Thyroid gland (tissue), 4 donors: ENCODE results near the gene COL19A1. TPM values are rescaled to one million over a fixed set of nuclear protein-coding genes. Genes with fewer than 3 reads are reported as not detected.
"Not testable (repeated sequence)": the region's sequence is repeated elsewhere in the genome, so short reads cannot be mapped to it uniquely, and the experiment has no call there.

Source experiments
- DNase-seq, 2 donors: peaks; one replicate each; pipeline ENCODE4 v3.0.0-alpha.2; 2019
- H3K27ac ChIP-seq, 3 donors: fragments of 200-600 bp; sonication (generic); 1 replicate in 2 of 3; 2 replicates in 1 of 3; pipeline ENCODE4 v1.5.1; 2016 to 2019; ENCODE audit warnings: mild to moderate bottlenecking in 1 of 3, moderate library complexity in 1 of 3
- H3K27me3 ChIP-seq: fragments of 200-600 bp; sonication (generic); one replicate; pipeline ENCODE4 v1.5.1; 2019
- H3K36me3 ChIP-seq, 2 donors: fragments of 200-600 bp; sonication (generic); one replicate each; pipeline ENCODE4 v1.5.1; 2016 to 2019
- H3K4me1 ChIP-seq, 2 donors: fragments of 200-600 bp; sonication (generic); one replicate each; pipeline ENCODE4 v1.5.1; 2017 to 2019
- H3K4me3 ChIP-seq, 3 donors: fragments of 200-600 bp; sonication (generic); replicated peaks in 1 of 3; 1 replicate in 2 of 3; 2 replicates in 1 of 3; pipeline ENCODE4 v1.5.1; 2016; ENCODE audit warnings: mild to moderate bottlenecking in 1 of 3
- H3K9me3 ChIP-seq: fragments of 200-600 bp; sonication (generic); one replicate; pipeline ENCODE4 v1.5.1; 2017
- POLR2A ChIP-seq, 2 donors: fragments of 450-650 bp; IDR thresholded peaks; one replicate each; pipeline ENCODE4 v1.6.1; 2017; ENCODE audit warnings: antibody characterized with exemption in 2 of 2, mild to moderate bottlenecking in 2 of 2, moderate library complexity in 1 of 2
- WGBS, 2 donors: methylation state at CpG; one replicate each; pipeline ENCODE4 v1.1.5; 2017; 5-methylcytosine and 5-hydroxymethylcytosine counted together
- intact Hi-C: fragments of 100-400 bp; cut with DNase I; formaldehyde crosslinking; loops from one replicate; pipeline ENCODE4 v1.15.1; 2023
- total RNA-seq, 4 donors: library from RNA; depleted of rRNA; stranded (reverse); fragments of >200 nt; gene quantifications; one replicate each; pipeline ENCODE4 v1.2.3, GENCODE V29; 2016
- TF ChIP-seq, protein P1 (sequence below), 6 experiments: fragments of 200-600 bp in 3 of 6; fragments of 450-650 bp in 3 of 6; sonication (generic) in 3 of 6; IDR thresholded peaks; one replicate each; pipeline ENCODE4 v1.5.1; 2016 to 2019; ENCODE audit warnings: antibody characterized with exemption in 6 of 6, mild to moderate bottlenecking in 2 of 6, inconsistent platforms in 1 of 6, moderate library complexity in 1 of 6

Gene COL19A1
- total RNA-seq, 4 donors from 2014 or later = not detected

DNA sequence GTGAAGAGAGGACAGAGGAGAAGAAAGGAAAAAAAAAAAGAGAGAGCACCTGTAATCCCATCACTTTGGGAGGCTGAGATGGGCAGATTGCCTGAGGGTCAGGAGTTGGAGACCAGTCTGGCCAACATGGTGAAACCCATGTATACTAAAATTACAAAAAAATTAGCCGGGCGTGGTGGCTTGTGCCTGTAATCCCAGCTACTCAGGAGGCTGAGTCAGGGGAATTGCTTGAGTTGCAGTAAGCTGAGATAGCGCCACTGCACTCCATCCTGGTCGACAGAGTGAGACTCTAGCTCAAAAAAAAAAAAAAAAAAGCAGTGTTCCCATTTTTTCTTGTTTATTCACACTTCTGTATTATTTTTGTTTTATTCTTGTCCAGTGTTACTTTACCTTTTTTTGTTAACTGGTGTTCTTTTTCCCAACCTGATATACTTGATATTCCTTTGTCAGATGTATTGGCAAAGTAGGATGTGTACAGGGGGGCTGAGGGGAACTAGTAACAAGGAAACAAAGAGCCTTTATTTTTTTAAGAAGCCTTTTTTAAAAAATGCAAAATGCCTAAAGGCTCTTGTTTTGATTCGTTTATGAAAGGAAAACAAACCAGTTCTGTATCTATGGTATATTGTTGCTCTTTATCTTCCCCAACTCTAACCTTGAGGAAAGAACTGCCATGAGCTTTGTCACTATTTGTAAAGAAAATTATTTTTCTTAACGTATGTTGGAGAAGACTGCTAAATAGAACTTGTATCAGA, 22.3 kb downstream of the COL19A1 start:
- no peak overlapping the region for H3K4me3 ChIP-seq
- no peaks in the 10 kb centered on the region for H3K27me3 ChIP-seq
- intact Hi-C loops = no loop called here
- 86 to 88% methylated on average over 6 of the region's 6 CpGs for WGBS, 2 donors
- no peaks in the 10 kb centered on the region for H3K9me3 ChIP-seq
- no peak overlapping the region for H3K27ac ChIP-seq
- no peaks in the 10 kb centered on the region for H3K36me3 ChIP-seq
- TF ChIP-seq, protein P1, sequence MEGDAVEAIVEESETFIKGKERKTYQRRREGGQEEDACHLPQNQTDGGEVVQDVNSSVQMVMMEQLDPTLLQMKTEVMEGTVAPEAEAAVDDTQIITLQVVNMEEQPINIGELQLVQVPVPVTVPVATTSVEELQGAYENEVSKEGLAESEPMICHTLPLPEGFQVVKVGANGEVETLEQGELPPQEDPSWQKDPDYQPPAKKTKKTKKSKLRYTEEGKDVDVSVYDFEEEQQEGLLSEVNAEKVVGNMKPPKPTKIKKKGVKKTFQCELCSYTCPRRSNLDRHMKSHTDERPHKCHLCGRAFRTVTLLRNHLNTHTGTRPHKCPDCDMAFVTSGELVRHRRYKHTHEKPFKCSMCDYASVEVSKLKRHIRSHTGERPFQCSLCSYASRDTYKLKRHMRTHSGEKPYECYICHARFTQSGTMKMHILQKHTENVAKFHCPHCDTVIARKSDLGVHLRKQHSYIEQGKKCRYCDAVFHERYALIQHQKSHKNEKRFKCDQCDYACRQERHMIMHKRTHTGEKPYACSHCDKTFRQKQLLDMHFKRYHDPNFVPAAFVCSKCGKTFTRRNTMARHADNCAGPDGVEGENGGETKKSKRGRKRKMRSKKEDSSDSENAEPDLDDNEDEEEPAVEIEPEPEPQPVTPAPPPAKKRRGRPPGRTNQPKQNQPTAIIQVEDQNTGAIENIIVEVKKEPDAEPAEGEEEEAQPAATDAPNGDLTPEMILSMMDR (IDR thresholded peaks at IDR 0.05) = no peak
- TF ChIP-seq POLR2A (IDR thresholded peaks at IDR 0.05) = no peak
- no peaks in the 10 kb centered on the region for H3K4me1 ChIP-seq
- no peak for DNase-seq

DNA sequence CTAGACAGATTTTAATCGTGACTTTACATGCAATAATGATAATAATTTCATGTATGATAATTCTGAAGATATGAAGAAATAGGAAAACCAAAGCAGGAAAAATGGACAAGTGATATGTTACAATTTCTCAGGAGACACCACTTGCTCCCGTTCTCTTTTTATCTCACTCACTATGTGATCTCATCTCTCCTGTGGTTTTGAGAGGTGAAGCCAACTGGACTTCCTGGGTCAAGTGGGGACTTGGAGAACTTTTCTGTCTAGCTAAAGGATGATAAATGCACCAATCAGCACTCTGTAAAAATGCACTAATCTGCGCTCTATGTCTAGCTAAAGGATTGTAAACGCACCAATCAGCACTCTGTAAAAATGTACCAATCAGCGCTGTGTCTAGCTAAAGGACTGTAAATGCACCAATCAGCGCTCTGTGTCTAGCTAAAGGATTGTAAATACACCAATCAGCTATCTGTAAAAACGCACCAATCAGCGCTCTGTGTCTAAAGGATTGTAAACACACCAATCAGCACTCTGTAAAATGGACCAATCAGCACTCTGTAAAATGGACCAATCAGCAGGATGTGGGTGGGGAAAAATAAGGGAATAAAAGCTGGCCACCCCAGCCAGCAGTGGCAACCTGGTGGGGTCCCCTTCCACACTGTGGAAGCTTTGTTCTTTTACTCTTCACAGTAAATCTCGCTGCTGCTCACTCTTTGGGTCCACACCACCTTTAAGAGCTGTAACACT, 23.0 kb downstream of the COL19A1 start:
- H3K4me1 ChIP-seq, DNase-seq, H3K4me3 ChIP-seq, intact Hi-C loops, H3K27ac ChIP-seq, H3K9me3 ChIP-seq, H3K36me3 ChIP-seq, H3K27me3 ChIP-seq: not testable (repeated sequence)
- WGBS, 2 donors = 92 to 93% methylated on average over 9 of the region's 9 CpGs

DNA sequence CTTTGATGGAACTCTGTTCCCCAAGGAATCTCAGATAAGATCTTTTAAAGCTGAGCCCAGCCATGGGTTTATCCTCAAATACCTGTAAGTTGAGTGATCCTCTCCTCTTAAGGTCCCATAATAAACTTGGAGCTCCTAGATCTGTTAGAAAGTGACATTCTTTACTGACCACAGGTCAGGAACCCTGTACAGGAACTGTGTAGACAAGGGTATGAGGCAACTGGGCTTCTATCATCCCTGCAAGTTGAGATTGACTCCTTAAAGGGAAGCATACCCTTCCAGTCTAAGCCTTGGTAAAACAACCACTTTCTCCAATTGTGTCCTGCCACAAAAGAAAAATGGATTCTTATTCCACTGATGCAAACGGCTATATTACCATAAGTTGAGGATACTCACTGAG, 26.2 kb downstream of the COL19A1 start:
- WGBS, 2 donors = 76 to 82% methylated on average over 1 of the region's 1 CpG
- H3K4me3 ChIP-seq, H3K9me3 ChIP-seq, H3K27me3 ChIP-seq, H3K36me3 ChIP-seq, DNase-seq, intact Hi-C loops, H3K4me1 ChIP-seq, H3K27ac ChIP-seq: not testable (repeated sequence)

DNA sequence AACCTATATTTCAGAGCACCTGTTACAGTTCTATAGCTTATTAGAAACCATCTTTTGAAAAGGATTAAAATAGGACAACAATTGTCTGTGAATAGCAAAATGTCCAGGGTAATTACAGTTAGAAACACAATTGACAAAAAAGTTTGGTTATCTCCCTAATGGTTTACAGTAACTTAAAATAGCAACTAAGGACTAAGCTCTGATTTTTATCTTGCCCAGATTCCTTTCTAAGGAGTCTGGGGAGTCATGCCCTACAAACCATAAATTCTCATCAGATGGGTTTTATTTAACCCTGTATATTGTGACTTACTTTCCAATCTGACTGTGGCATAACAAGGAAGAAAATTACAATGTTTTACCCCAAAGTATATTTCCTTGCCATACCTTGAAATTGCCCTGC, 26.9 kb downstream of the COL19A1 start:
- DNase-seq, H3K4me1 ChIP-seq, H3K27me3 ChIP-seq, H3K9me3 ChIP-seq, H3K27ac ChIP-seq, intact Hi-C loops, H3K4me3 ChIP-seq, H3K36me3 ChIP-seq: not testable (repeated sequence)

DNA sequence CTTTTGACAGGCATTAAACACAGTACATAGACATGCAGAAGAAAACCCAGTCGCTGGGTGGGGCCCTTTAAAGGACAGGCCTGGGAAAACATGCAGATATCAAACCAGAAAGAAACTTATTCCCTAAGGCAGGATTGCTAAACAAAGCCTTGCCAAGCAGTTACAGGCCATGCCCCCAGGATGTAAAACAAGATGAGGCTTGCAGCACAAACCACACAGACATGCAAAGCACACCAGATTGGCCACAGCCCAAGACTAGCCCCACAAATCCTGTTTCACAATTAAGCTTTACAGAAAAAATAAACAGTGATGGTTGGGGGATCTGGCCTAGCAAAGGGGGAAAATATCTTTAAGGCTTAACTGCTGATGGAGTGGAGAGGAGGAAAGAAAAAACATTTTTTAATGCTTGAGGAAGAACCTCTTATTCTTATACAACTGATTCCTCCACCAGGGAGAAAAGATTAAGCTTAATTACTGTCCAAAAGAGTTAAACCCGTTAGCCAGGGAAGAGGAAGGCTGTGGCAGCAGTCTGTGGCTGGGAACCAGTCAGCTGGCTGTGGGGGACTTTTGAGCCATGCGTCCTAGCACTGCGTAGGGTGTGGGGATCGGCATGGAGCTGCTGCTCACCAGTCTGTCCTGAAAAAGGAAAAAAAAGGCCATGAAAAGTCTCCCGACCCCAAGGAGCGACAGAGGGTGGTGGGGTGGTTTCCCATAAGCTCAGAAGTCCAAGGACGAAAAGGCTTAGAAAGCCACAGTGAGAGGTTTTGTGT, 28.4 kb downstream of the COL19A1 start:
- no peaks in the 10 kb centered on the region for H3K36me3 ChIP-seq
- H3K4me1 ChIP-seq = no peaks in the 10 kb centered on the region
- no peak overlapping the region for H3K27ac ChIP-seq
- intact Hi-C loops = no loop called here
- H3K9me3 ChIP-seq = no peaks in the 10 kb centered on the region
- H3K27me3 ChIP-seq = no peaks in the 10 kb centered on the region
- H3K4me3 ChIP-seq = no peak overlapping the region
- WGBS, 2 donors = 73 to 83% methylated on average over 8 of the region's 8 CpGs
- no peak for DNase-seq
- TF ChIP-seq, protein P1 (IDR thresholded peaks at IDR 0.05) = no peak

DNA sequence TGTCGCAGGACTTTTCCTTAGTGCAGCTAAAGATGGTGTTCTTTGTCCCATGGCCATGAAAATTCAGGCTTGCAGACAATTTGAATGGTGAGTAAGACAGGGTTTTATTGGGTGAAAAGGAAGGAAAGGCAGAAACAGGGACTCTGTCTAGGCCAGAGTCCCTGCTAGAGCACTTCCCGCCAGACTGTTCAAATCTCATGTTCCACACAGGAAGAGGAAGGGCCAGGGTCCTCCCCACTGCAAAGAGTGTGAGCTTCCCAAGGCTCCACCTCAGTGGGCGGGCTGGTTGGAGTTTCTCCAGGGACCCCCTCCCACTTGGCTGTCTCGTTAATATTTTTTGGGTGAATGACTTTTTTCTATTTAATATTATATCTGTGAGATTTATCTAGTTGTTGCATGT, 29.0 kb downstream of the COL19A1 start:
- intact Hi-C loops = no loop called here
- Histone ChIP-seq H3K4me3 (no peak overlapping the region), H3K4me1 (no peaks in the 10 kb centered on the region), H3K27ac (no peak overlapping the region), H3K27me3 (no peaks in the 10 kb centered on the region), H3K9me3 (no peaks in the 10 kb centered on the region), H3K36me3 (no peaks in the 10 kb centered on the region)
- WGBS, 2 donors = 94 to 95% methylated on average over 4 of the region's 4 CpGs
- TF ChIP-seq, protein P1 (IDR thresholded peaks at IDR 0.05) = no peak
- TF ChIP-seq POLR2A (IDR thresholded peaks at IDR 0.05) = no peak
- DNase-seq = no peak
